HL-60 (cell line): ENCODE results near the gene FGD3.
A peak's percentile ranks its signal among the peaks of the same experiment; 100 is the strongest.

Experiments
- DNase-seq, 2 experiments: peaks; one replicate each; pipeline ENCODE4 v3.0.0-alpha.2; 2010 to 2020; ENCODE audit warnings: low read depth in 1 of 2, low spot score in 1 of 2
- H3K27ac ChIP-seq: fragments of 250-450 bp; sonication (Bioruptor Pico); replicated peaks from 2 replicates; pipeline ENCODE4 v1.5.1; 2020; ENCODE audit warnings: mild to moderate bottlenecking, moderate library complexity
- H3K27me3 ChIP-seq: fragments of 250-450 bp; sonication (Bioruptor Pico); 2 replicates; pipeline ENCODE4 v1.5.1; 2021; ENCODE audit warnings: mild to moderate bottlenecking, moderate library complexity; ENCODE audit not compliant: insufficient read depth, poor library complexity, severe bottlenecking
- H3K4me3 ChIP-seq: replicated peaks from 2 replicates; pipeline ENCODE4 v1.5.1; 2011; ENCODE audit warnings: mild to moderate bottlenecking, control low read depth, low read length; ENCODE audit not compliant: insufficient read depth
- CTCF ChIP-seq: IDR thresholded peaks from one replicate; pipeline ENCODE4 v1.5.1; 2011; ENCODE audit warnings: low read length, control low read depth, inconsistent platforms; ENCODE audit not compliant: insufficient read depth
- GABPA ChIP-seq: IDR thresholded peaks from 2 replicates; pipeline ENCODE4 v1.6.1; 2012; ENCODE audit warnings: low read depth
- POLR2AphosphoS5 ChIP-seq: IDR thresholded peaks from 2 replicates; pipeline ENCODE4 v1.6.1; 2012; ENCODE audit warnings: low read depth
- REST ChIP-seq: IDR thresholded peaks from 2 replicates; pipeline ENCODE4 v1.6.1; 2012; ENCODE audit warnings: low read depth; ENCODE audit not compliant: insufficient replicate concordance
- SPI1 ChIP-seq: IDR thresholded peaks from 2 replicates; pipeline ENCODE4 v1.6.1; 2012; ENCODE audit warnings: low read depth, mild to moderate bottlenecking, borderline replicate concordance

Gene FGD3

GRCh38 chr9:92971121-92971520 is 23.8 kb downstream of the FGD3 start:
- no peak for TF ChIP-seq REST
- TF ChIP-seq SPI1 = no peak
- no peak for TF ChIP-seq CTCF
- TF ChIP-seq GABPA = no peak
- TF ChIP-seq POLR2AphosphoS5 = no peak
- Histone ChIP-seq H3K27ac (no peak overlapping the region), H3K4me3 (no peak overlapping the region), H3K27me3 (no peaks in the 10 kb centered on the region)
- no peak for DNase-seq

- DNase-seq = no peak
- H3K4me3 ChIP-seq = no peak overlapping the region
- TF ChIP-seq CTCF (no peak), SPI1 (no peak), REST (no peak), POLR2AphosphoS5 (no peak), GABPA (no peak)
- peak overlapping the region; percentile 22 for H3K27ac ChIP-seq
- no peaks in the 10 kb centered on the region for H3K27me3 ChIP-seq
These were observed 24.5 kb downstream of the FGD3 start for GRCh38 chr9:92971776-92972175.

DNA sequence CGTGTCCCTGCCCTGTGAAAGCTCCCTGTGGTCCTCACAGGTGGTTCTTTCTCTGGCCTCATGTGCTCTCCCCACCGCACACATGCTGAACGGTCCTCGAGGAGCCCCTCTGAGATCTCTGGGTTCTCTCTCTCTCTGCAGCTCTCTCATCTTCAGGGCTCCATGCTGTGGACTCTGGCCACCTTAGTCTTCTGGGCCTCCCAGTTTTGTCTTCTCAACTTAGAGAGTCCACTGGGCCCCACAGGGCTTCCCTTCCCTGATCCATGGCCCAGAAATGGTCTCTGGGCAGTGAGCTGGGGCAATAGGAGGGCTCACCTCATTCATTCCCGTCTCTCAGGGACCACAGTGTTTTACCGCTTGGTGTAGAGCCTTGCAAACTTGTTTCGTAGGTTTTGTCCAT is 26.4 kb downstream of the FGD3 start:
- Histone ChIP-seq H3K27me3 (no peaks in the 10 kb centered on the region), H3K4me3 (no peak overlapping the region), H3K27ac (peak overlapping the region; percentile 29)
- TF ChIP-seq CTCF (no peak), POLR2AphosphoS5 (no peak), REST (no peak), SPI1 (no peak), GABPA (no peak)
- no peak for DNase-seq
